OCI-LY1 (cell line): ENCODE results near the gene RABIF.
"Not testable (repeated sequence)": the region's sequence is repeated elsewhere in the genome, so short reads cannot be mapped to it uniquely, and the experiment has no call there.

Experiments used
- H2AFZ ChIP-seq: fragments of 200-600 bp; sonication (generic), shearing (Covaris generic); 2 replicates; pipeline ENCODE4 v1.6.0; 2014; ENCODE audit warnings: antibody characterized with exemption, mild to moderate bottlenecking, low read length
- H3F3A ChIP-seq: fragments of 200-600 bp; sonication (generic), shearing (Covaris generic); 2 replicates; pipeline ENCODE4 v1.6.0; 2014; ENCODE audit warnings: mild to moderate bottlenecking, antibody characterized with exemption, low read length, moderate library complexity; ENCODE audit not compliant: insufficient read depth
- H3K27ac ChIP-seq: fragments of 200-600 bp; sonication (generic); 2 replicates; pipeline ENCODE4 v1.5.1; 2014; ENCODE audit warnings: low read length, mixed run types, mild to moderate bottlenecking, low read depth; ENCODE audit not compliant: poor library complexity, severe bottlenecking
- H3K27me3 ChIP-seq: fragments of 200-600 bp; sonication (generic); 2 replicates; pipeline ENCODE4 v1.6.0; 2014; ENCODE audit warnings: antibody characterized with exemption, mild to moderate bottlenecking, low read length, moderate library complexity; ENCODE audit not compliant: insufficient read depth
- H3K36me3 ChIP-seq: fragments of 200-600 bp; sonication (generic); 2 replicates; pipeline ENCODE4 v1.6.1; 2014; ENCODE audit warnings: mild to moderate bottlenecking, antibody characterized with exemption, low read length, moderate library complexity, mixed read lengths; ENCODE audit not compliant: insufficient read depth
- H3K4me1 ChIP-seq: fragments of 200-600 bp; sonication (generic); 2 replicates; pipeline ENCODE4 v1.5.1; 2014; ENCODE audit warnings: mild to moderate bottlenecking, low read length, moderate library complexity; ENCODE audit not compliant: insufficient read depth, severe bottlenecking
- H3K4me2 ChIP-seq: fragments of 200-600 bp; sonication (generic), shearing (Covaris generic); 2 replicates; pipeline ENCODE4 v1.6.1; 2014; ENCODE audit warnings: low read length
- H3K4me3 ChIP-seq: fragments of 200-600 bp; sonication (generic); 2 replicates; pipeline ENCODE4 v1.5.1; 2014; ENCODE audit warnings: low read length, low read depth, mild to moderate bottlenecking, mixed read lengths; ENCODE audit not compliant: poor library complexity, severe bottlenecking
- H3K79me2 ChIP-seq: fragments of 200-600 bp; shearing (Covaris generic); 2 replicates; pipeline ENCODE4 v1.6.1; 2016; ENCODE audit warnings: mixed run types, low read length, mixed read lengths; ENCODE audit not compliant: insufficient read depth
- H3K9ac ChIP-seq: fragments of 200-600 bp; sonication (generic), shearing (Covaris generic); 2 replicates; pipeline ENCODE4 v1.6.1; 2014; ENCODE audit warnings: mild to moderate bottlenecking, low read length, mixed read lengths
- H3K9me2 ChIP-seq: fragments of 200-600 bp; sonication (generic), shearing (Covaris generic); 2 replicates; pipeline ENCODE4 v1.6.1; 2014; ENCODE audit warnings: low read depth, mild to moderate bottlenecking, low read length, mixed read lengths
- H3K9me3 ChIP-seq: fragments of 200-600 bp; shearing (Covaris generic); 2 replicates; pipeline ENCODE4 v1.6.1; 2014; ENCODE audit warnings: low read length, mixed read lengths
- H4K20me1 ChIP-seq: fragments of 200-600 bp; sonication (generic), shearing (Covaris generic); 2 replicates; pipeline ENCODE4 v1.6.0; 2016; ENCODE audit warnings: mild to moderate bottlenecking, low read length; ENCODE audit not compliant: insufficient read depth
- EZH2 ChIP-seq: fragments of 200-600 bp; sonication (generic), shearing (Covaris generic); IDR thresholded peaks from 2 replicates; pipeline ENCODE4 v1.8.0; 2017; ENCODE audit warnings: borderline replicate concordance, mixed run types, mild to moderate bottlenecking, antibody characterized with exemption, low read length, moderate library complexity, mixed read lengths
- TF ChIP-seq, protein P1 (sequence below): fragments of 200-600 bp; sonication (generic), shearing (Covaris generic); IDR thresholded peaks from 2 replicates; pipeline ENCODE4 v1.5.1; 2017; ENCODE audit warnings: mild to moderate bottlenecking, antibody characterized with exemption, low read length, moderate library complexity, mixed read lengths

Gene RABIF

DNA sequence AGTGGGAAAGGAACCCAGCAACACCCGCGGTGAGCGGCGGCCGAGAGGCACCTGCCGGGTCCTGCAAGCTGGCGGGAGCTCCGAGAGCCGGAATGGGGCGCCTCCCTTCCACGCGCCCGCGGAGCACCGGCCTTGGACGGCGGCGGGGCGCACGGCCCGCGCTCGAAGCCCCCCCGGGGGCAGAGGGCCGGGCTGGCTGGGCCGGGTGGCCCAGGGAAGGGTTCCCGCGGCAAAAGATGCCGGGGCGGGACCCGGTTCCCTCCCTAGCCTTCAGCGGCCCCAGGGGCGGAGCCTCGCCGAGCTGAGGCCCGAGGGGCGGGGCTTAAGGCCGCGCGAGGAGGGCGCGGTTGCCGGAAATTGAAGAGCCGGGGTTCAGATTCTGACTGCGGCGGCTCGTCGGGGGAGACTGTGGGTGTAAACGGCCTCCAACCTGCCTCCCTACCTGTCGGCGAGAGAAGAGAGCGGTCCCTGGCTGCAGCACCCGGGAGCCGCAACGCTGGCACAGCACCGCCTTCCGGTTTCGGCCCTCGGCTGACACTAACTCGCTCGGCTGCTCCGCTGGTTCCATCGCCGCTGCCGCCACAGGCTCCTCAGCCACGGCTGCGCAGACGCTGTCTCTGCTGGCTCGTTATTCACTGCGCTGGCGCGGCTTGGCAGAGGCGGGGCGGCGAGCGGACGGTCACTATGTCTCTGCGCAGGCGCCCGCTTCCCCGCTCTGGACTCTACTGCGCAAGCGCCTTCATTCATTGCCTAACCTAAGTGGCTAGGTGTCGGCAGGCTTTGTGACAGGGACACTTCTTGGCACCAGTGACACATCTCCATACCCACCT lies at the start of gene RABIF:
RABIF (minus strand) TSS at position 619 of the 830 bp plus-strand sequence; CDS start at position 568, 51 bp downstream.
- Histone ChIP-seq H3K4me2 (peak within 1 kb of the TSS; percentile 93), H3K9me2 (no peaks in the 10 kb centered on the region), H3K4me1 (peaks cover 15% of the 10 kb centered on the region), H3K9me3 (no peaks in the 10 kb centered on the region), H3K9ac (peak within 1 kb of the TSS; percentile 96), H3K4me3 (peak within 1 kb of the TSS; percentile 90), H3F3A (peaks cover 4% of the 10 kb centered on the region; the same call in 1 of the 2 replicates), H3K79me2 (peaks cover 13% of the 10 kb centered on the region), H3K27me3 (no peaks in the 10 kb centered on the region), H3K27ac (peak within 1 kb of the TSS; percentile 83), H2AFZ (peak within 1 kb of the TSS; percentile 68; the same call in 1 of the 2 replicates), H4K20me1 (no peaks in the 10 kb centered on the region), H3K36me3 (peaks cover 42% of the 10 kb centered on the region)
- no peak for TF ChIP-seq EZH2
- TF ChIP-seq, protein P1, sequence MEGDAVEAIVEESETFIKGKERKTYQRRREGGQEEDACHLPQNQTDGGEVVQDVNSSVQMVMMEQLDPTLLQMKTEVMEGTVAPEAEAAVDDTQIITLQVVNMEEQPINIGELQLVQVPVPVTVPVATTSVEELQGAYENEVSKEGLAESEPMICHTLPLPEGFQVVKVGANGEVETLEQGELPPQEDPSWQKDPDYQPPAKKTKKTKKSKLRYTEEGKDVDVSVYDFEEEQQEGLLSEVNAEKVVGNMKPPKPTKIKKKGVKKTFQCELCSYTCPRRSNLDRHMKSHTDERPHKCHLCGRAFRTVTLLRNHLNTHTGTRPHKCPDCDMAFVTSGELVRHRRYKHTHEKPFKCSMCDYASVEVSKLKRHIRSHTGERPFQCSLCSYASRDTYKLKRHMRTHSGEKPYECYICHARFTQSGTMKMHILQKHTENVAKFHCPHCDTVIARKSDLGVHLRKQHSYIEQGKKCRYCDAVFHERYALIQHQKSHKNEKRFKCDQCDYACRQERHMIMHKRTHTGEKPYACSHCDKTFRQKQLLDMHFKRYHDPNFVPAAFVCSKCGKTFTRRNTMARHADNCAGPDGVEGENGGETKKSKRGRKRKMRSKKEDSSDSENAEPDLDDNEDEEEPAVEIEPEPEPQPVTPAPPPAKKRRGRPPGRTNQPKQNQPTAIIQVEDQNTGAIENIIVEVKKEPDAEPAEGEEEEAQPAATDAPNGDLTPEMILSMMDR: no peak; the same call in 1 of the 2 replicates

DNA sequence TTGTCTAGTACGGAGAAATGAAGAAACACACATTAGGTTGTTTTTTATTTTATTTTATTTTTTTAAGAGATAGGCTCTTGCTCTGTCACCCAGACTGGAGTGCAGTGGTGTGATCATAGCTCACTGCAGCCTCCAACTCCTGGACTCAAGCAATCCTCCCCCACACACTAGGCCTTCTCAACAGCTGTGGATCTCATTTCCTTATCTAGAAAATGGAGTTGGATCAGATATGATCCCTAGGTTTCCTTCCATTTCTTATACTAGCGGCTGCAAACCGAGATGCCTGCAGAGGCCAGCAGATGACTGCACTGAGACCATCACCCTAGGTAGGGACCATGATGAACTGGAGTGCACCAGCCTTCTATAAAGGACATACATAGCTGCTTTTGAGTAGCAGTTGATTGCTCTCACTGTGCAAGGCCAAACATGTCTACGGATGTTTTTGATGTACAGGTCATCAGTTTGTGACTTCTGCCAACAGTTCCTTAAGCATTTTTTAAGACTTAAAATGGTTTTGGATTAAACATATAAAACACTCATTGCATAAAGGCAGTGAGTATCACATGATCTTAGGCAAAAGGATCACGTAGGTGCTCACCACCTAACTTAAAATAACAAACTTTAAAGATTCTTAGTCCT lies 49.5 kb upstream of the RABIF start:
- no peak for TF ChIP-seq EZH2
- TF ChIP-seq, protein P1: no peak
- H3K79me2 ChIP-seq: no peaks in the 10 kb centered on the region
- no peaks in the 10 kb centered on the region for H3F3A ChIP-seq

DNA sequence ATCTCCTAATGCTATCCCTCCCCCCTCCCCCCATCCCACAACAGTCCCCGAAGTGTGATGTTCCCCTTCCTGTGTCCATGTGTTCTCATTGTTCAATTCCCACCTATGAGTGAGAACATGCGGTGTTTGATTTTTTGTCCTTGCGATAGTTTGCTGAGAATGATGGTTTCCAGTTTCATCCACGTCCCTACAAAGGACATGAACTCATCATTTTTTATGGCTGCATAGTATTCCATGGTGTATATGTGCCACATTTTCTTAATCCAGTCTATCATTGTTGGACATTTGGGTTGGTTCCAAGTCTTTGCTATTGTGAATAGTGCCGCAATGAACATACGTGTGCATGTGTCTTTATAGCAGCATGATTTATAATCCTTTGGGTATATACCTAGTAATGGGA lies 47.5 kb upstream of the RABIF start:
- not testable (repeated sequence) for H4K20me1 ChIP-seq, H3K79me2 ChIP-seq, H3K9me3 ChIP-seq, H3K27ac ChIP-seq, H3K9ac ChIP-seq, H3K4me1 ChIP-seq, H3F3A ChIP-seq, H2AFZ ChIP-seq, H3K4me3 ChIP-seq, H3K27me3 ChIP-seq, H3K9me2 ChIP-seq, H3K4me2 ChIP-seq
- H3K36me3 ChIP-seq: peaks cover 19% of the 10 kb centered on the region

More for the DNA sequence above, 49.5 kb upstream of the RABIF start:
- Histone ChIP-seq H3K4me2 (no peak overlapping the region), H3K36me3 (peaks cover 37% of the 10 kb centered on the region), H3K9me2 (no peaks in the 10 kb centered on the region), H2AFZ (no peak overlapping the region), H3K9ac (no peak overlapping the region), H3K27me3 (no peaks in the 10 kb centered on the region), H4K20me1 (no peaks in the 10 kb centered on the region), H3K27ac (no peak overlapping the region), H3K4me3 (no peak overlapping the region), H3K4me1 (no peaks in the 10 kb centered on the region), H3K9me3 (no peaks in the 10 kb centered on the region)
